Astrocyte of the hippocampus (primary cell): ENCODE measurements around the gene PITRM1.
A peak's percentile ranks its signal among the peaks of the same experiment; 100 is the strongest.
"Not testable (repeated sequence)": the region's sequence is repeated elsewhere in the genome, so short reads cannot be mapped to it uniquely, and the experiment has no call there.

Source experiments
- DNase-seq: peaks from one replicate; pipeline ENCODE4 v3.0.0; 2011; ENCODE audit warnings: low read depth, low spot score

The PITRM1 gene

GRCh38 chr10:3122486-3123205 lies 49.9 kb downstream of the PITRM1 start:
- DNase-seq, result no peak

DNA sequence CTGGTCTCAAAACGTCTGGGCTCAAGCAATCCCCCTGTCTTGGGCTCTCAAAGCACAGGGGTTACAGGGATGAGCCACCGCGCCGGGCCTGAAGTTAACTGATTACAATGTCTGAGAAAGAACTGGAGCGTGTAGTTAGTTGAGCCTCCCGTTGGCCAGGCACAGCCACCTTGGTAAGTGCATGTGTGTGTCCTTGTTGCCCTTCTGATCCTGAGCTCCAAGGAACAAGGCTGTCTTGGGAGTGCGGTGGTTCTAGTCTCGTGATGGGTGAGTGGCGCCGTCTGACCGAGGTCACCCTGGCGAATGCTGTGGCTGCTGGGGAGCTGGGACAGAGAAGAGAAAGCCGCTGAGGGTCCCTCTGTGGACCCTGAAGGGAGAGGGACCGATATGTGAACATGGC lies 50.5 kb downstream of the PITRM1 start:
- DNase-seq, result no peak

DNA sequence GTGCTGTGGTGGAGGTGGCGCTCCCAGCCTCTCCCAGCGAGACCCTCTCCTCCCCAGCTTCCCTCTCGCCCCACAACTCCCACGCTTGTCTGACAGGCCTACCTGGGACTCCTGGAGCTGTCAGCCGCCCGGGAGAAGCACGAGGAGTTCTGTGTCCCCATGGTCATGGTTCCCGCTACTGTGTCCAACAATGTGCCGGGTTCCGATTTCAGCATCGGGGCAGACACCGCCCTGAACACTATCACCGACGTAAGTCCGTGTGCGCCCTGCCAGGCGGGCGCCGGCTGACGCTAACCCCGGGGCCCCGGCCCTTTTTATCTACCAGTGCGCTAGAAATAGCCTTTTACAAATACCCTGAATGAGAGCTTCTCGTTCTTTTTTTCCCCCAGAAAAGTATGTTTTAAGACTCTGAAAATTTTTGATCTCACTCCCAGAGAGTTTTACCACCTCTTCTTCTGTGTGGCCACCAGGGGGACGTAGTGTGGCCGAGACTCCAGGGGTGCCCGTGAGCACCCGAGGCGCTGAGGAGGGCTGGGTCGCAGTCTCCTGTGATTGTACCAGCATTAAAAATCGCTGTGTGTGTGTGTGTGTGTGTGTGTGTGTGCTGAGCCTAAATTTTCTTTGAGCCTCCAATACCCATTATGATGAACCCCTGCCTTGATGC lies 52.7 kb downstream of the PITRM1 start:
- DNase-seq, result peak; percentile 55

DNA sequence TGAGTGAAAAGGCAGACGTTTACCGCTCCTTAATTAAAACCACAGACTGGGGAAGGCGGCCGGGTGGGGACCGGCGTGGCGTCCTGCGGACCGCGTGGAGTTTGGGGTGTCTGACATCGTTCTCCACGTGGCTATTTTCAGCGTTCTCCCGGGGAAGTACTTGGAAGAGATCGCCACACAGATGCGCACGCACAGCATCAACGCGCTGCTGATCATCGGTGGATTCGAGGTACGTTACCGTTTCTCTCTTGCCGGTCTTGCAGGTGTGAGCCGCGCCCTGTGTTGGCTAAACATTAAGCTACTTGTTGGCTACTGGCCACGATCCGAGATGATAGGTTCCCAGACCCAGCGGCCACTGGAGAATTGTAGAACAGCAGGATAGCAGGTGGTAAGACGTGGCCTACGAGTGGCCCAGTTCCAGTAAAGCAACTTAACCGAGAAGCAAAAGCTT lies 53.9 kb downstream of the PITRM1 start:
- DNase-seq, result no peak

- DNase-seq, result no peak
These were observed 55.1 kb downstream of the PITRM1 start for GRCh38 chr10:3117486-3117885.

- no peak for DNase-seq
These were observed 56.0 kb downstream of the PITRM1 start for GRCh38 chr10:3116508-3117100.

DNA sequence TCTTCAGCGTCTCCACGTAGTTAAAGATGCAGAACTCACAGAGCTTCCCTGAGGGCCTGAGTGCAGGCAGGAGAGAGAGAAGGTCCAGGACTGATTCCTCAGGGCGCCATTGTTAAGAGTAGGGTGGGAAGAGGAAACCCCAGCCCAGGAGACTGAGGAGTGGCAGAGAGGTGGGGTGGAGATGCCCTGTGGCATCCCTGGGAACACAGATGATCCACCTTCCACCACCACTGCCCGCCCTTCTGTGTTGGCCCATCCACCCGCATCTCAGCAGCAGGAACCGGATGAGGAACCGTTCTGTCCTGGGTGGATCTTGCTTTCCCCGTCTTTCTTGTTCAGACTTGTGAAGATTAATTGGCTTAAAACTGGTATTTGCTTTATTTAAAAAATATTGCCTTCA lies 56.9 kb downstream of the PITRM1 start:
- no peak for DNase-seq

- no peak for DNase-seq
These were observed 59.2 kb downstream of the PITRM1 start for GRCh38 chr10:3113343-3113720.

- peak; percentile 78 for DNase-seq
These were observed 60.9 kb downstream of the PITRM1 start for GRCh38 chr10:3111621-3112163.

- DNase-seq, result no peak
These were observed 61.6 kb downstream of the PITRM1 start for GRCh38 chr10:3110782-3111620.

DNA sequence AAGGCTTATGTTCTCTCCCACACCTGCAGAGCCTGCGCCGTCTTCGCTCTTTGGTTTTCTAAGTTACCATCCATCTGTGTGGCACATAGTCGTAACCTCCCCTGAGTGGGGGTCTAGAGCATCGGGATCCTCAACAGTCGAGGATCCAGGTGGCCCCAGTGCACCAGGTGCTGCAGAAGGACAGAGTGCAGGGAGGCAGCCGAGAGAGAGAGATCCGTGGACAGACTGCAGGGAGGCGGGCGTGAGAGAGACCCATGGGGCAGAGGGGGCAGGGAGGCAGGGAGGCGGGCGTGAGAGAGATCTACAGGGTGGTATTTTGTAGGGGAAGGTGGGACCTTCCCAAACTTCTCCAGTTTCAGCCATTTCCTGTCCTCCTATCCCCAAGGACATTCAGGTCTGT lies 62.9 kb downstream of the PITRM1 start:
- no peak for DNase-seq

DNA sequence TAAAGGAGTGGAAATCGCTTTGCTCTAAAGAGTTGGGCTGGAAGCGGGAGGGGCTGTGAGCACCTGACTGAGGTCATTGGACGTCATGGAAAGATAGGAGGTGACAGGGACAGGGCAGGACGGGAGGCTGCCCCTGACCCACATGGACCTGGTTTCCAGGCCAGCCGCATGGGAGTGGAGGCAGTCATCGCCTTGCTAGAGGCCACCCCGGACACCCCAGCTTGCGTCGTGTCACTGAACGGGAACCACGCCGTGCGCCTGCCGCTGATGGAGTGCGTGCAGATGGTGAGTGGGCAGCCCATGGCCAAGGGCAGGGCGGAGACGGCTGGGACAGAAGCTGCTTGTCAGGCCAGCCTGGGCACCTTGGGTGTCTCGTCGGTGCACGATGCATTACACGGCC lies 63.4 kb downstream of the PITRM1 start:
- no peak for DNase-seq

DNA sequence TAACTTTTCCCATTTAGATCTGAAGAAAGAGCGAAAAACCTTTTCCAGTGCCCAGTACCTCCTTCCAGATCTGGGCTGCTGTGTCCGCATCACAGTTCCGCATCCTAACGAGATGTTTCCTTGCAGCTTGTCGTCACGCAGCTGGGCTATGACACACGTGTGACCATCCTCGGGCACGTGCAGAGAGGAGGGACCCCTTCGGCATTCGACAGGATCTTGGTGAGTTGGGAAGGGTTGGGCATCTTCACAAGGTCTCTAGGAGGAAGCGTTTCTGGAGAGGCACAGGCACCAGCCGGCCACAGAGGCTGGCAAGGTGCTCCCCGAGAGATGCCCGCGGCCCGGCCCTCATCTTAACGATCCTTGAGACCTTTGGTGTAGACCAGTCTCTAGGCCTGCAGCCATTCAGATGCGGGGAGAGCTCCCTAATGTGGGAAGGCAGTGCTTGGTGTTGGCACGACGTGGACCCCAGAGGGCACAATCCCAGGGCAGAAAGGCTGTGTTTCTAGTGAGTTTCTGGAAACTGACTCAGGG lies 63.9 kb downstream of the PITRM1 start:
- no peak for DNase-seq

GRCh38 chr10:3108033-3108432 lies 64.5 kb downstream of the PITRM1 start:
- no peak for DNase-seq

GRCh38 chr10:3107426-3107961 lies 65.1 kb downstream of the PITRM1 start:
- DNase-seq, result peak; percentile 97

DNA sequence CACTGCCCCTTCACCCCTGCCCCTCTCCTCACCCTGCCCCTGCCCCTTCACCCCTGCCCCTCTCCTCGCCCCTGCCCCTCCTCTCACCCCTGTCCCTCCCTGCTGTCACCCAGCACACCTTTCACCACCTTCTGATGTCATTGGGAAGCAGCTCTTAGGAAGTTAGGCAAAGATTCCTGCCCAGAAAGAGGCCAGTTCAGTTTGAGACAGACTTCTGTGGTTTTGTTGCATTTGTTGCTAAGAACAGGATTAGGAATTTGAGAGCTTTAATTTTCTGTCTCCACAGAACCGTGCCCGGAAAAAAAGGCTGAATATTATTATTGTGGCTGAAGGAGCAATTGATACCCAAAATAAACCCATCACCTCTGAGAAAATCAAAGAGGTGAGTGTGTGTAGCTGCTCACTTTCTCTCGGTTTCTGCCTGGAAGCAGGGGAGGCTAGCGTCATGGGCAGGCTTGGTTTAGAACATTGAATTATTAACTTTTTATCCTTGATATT lies 65.6 kb downstream of the PITRM1 start:
- peak; percentile 81 for DNase-seq

- DNase-seq, result not testable (repeated sequence)
These were observed 66.3 kb downstream of the PITRM1 start for GRCh38 chr10:3106328-3106727.

GRCh38 chr10:3105905-3106304 lies 66.7 kb downstream of the PITRM1 start:
- no peak for DNase-seq

- no peak for DNase-seq
These were observed 67.4 kb downstream of the PITRM1 start for GRCh38 chr10:3105166-3105565.

- no peak for DNase-seq
These were observed 68.2 kb downstream of the PITRM1 start for GRCh38 chr10:3104251-3104918.
